GM12874 (cell line): Measurements from ENCODE around the gene NECTIN2.

Experiments used
- TF ChIP-seq, protein P1 (sequence below): IDR thresholded peaks from 2 replicates; pipeline ENCODE4 v1.5.1; 2011; ENCODE audit warnings: low read depth, mild to moderate bottlenecking, control low read depth, low read length, moderate library complexity; ENCODE audit not compliant: insufficient read depth

The NECTIN2 gene

DNA sequence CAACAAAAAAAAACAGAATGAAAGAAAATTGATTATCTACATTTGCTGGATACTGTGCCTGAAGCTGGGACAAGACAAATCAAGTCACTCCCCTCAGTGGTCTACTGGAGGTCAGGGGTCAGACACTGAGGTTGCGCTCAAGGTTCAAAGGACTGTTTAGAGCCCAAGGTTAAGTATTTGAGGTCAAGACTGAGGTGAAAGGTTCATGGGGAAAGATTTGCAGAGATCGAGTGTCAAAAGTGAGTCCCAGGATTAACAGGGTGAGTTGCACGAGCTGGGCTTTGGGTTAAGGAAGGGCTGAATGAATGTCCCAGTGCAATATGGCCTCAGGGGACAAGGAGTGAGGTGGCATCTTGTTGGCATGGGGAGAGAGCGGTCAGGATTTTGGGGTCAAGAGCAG, 41.6 kb downstream of the NECTIN2 start:
- TF ChIP-seq, protein P1, sequence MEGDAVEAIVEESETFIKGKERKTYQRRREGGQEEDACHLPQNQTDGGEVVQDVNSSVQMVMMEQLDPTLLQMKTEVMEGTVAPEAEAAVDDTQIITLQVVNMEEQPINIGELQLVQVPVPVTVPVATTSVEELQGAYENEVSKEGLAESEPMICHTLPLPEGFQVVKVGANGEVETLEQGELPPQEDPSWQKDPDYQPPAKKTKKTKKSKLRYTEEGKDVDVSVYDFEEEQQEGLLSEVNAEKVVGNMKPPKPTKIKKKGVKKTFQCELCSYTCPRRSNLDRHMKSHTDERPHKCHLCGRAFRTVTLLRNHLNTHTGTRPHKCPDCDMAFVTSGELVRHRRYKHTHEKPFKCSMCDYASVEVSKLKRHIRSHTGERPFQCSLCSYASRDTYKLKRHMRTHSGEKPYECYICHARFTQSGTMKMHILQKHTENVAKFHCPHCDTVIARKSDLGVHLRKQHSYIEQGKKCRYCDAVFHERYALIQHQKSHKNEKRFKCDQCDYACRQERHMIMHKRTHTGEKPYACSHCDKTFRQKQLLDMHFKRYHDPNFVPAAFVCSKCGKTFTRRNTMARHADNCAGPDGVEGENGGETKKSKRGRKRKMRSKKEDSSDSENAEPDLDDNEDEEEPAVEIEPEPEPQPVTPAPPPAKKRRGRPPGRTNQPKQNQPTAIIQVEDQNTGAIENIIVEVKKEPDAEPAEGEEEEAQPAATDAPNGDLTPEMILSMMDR: no peak

DNA sequence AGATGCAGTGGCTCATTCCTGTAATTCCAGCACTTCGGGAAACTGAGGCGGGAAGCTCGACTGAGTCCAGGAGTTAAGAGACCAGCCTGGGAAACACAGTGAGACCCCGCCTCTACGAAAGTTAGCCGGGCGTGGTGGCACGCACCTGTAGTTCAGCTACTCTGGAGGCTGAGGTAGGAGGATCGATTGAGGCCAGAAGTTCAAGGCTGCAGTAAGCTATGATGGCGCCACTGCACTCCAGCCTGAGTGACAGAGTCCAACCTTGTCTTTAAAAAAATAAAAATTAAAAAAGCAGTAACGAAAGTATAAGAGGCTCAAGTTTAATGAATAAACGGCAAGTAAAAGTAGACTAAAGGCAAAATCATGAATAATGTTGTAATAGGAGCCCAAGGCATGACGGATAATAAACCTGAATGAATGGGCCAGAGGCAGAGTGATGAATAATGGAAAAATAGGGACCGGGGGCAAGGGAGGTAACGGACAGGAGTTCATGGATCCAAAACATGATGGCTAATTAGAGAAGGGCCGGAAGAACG, 43.8 kb downstream of the NECTIN2 start:
- TF ChIP-seq, protein P1: no peak

DNA sequence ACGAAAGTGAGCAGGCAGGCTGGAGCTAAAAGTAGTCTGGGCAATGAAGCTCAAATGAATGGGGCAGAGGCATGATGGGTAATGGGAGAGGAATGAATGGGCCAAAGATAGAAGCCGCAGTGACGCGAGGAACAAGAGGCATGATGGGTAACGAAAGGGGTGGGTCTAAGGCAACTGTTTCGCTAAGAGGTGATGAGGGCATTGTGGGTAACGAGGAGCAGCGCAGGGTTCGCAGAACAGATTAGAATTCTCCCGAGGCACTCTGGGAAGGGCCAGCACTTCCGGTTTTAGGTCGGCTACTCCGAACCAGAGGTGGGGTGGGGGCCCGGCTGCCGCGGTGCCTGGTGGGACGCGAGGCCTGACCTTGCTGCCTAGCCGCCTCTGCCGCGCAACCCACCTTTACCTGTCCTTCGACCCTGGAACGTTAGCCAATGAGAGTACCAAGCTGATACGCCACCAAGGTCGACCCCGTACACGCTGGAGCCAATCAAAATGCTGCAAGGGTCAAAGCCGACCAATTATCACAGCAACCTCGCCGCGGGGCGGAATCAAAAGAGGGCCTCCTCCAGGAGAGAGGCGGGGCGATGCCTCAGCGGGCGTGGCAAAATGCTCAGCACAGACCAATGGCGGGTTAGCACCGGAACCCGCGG, 44.4 kb downstream of the NECTIN2 start:
- TF ChIP-seq, protein P1: no peak

DNA sequence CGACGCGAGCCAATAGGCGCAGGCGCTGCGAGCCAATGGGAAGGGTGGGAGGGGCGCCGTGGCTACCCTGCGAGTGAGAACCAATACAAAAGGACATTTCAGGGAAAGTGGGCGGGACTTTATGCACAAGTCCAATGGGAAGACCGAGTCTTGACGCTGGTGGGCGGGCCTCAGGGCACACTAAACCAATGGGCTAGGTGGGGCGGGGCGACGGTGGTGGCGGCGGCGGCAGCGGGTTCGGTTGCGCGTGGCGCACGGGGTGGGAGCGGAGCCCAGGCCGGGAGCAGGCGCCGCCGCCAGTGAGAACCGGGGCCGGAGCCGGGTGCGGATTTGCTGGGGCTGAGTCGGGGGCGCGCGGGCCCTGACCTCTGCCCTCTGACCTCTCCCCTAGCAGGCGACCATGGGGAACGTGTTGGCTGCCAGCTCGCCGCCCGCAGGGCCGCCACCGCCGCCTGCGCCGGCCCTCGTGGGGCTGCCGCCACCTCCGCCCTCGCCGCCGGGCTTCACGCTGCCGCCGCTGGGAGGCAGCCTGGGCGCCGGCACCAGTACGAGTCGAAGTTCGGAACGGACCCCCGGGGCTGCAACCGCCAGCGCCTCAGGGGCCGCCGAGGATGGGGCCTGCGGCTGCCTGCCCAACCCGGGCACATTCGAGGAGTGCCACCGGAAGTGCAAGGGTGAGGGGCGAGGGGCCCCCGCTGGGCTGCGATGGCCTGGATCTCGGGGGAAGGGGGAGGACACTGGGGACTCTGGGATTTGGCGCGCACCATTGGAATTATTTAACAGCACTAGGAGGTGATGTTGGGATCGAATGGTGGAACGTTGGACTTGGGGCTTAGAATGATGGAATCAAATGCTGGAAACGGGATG, 45.2 kb downstream of the NECTIN2 start, which contains the start of gene TOMM40:
TSS of gene TOMM40 (plus strand) at position 239 of the 867 bp plus-strand sequence. CDS start at position 401, 162 bp downstream.
- TF ChIP-seq, protein P1: no peak

DNA sequence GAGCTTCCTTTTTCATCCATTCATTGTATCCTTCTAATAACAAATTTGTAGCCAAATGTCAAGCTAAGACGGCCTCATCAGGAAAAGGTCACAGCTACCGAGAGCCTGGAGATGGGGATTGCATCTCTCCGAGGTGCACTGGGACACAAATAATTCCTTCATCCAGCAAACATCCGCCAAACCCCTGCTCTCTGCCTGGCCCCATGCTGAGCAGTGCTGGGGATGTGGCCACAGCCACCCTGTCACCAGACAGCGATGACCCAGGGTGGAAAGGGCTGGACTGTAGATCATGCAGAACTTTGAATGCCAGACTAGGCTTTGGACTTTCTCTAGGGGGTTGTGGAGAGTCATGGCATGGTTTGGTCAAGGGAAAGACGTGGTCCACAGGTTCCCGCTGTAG, 46.8 kb downstream of the NECTIN2 start:
- TF ChIP-seq, protein P1: no peak

DNA sequence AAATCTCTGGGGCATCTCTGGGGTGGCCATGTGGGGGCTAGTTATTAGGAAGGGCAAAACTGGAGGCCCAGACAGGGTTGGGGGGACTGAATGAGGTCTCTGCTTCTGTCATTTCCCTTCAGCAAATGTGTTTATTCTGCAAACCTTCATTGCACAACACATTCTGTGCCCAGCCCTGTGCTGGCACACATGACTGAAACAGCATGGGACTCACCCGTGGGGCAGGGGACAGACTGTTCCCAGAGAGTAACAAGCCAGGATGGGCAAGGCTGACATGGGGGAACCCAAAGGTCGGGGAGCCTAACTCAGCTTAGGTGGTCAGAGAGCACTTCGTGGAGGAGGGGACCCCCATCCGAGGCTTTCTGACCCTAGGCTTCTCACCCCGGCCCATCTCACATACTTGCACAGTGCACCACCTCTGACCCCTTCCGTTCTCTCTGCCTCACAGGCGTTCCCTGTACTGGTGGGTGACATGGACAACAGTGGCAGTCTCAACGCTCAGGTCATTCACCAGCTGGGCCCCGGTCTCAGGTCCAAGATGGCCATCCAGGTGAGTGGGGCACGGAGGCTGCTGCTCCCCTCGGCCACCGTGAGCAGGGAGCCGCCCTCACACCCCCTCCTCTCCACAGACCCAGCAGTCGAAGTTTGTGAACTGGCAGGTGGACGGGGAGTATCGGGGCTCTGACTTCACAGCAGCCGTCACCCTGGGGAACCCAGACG, 47.4 kb downstream of the NECTIN2 start:
- TF ChIP-seq, protein P1: no peak

DNA sequence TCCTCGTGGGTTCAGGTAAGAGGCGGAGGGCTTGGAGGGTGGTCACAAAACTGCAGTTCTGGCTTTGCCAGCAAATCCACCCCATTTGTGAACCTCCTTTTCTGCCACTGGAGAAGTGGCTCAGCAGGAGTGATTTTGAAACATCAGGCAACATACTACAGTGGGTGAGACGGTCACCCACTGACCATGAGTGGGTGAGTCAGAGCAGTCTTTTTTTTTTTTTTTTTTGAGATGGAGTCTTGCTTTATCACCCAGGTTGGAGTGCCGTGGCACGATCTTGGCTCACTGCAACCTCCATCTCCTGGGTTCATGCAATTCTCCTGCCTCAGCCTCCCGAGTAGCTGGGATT, 47.9 kb downstream of the NECTIN2 start:
- TF ChIP-seq, protein P1: no peak
